Ramos (cell line): Measurements from ENCODE around the gene SLCO2B1.

Experiments
- in situ Hi-C: fragments of 300-500 bp; cut with MboI; formaldehyde crosslinking; loops from one replicate; pipeline ENCODE4 v1.14.3; 2022; ENCODE audit warnings: low sequenced_read_pairs; ENCODE audit not compliant: unreplicated experiment

The SLCO2B1 gene

GRCh38 chr11:75204012-75204674 lies 53.2 kb downstream of the SLCO2B1 start:
- in situ Hi-C loops = loop anchor here (5.0 kb wide), 2 partner anchors 57 to 182 kb away; no protein-coding TSS in a partner anchor

GRCh38 chr11:75204685-75205563 lies 54.0 kb downstream of the SLCO2B1 start:
- in situ Hi-C loops = loop anchor here (5.0 kb wide), 2 partner anchors 58 to 183 kb away; no protein-coding TSS in a partner anchor

GRCh38 chr11:75205564-75206020 lies 54.7 kb downstream of the SLCO2B1 start:
- in situ Hi-C loops = no loop called here

GRCh38 chr11:75208446-75208845 lies 57.5 kb downstream of the SLCO2B1 start:
- in situ Hi-C loops = no loop called here

- in situ Hi-C loops = no loop called here
These were observed 61.5 kb downstream of the SLCO2B1 start for GRCh38 chr11:75212411-75212810.

- in situ Hi-C loops = no loop called here
These were observed 63.5 kb downstream of the SLCO2B1 start for GRCh38 chr11:75214411-75214821.

- in situ Hi-C loops = no loop called here
These were observed 63.9 kb downstream of the SLCO2B1 start for GRCh38 chr11:75214843-75215242.

- in situ Hi-C loops = no loop called here
These were observed 69.0 kb downstream of the SLCO2B1 start for GRCh38 chr11:75219869-75220268.

GRCh38 chr11:75223954-75224643 lies 73.2 kb downstream of the SLCO2B1 start:
- in situ Hi-C loops = no loop called here

GRCh38 chr11:75225794-75226193 lies 74.9 kb downstream of the SLCO2B1 start:
- in situ Hi-C loops = loop anchor here (25.0 kb wide), 1 partner anchor 513 kb away; no protein-coding TSS in a partner anchor

- in situ Hi-C loops = loop anchor here (25.0 kb wide), 1 partner anchor 517 kb away; no protein-coding TSS in a partner anchor
These were observed 78.6 kb downstream of the SLCO2B1 start for GRCh38 chr11:75229466-75229865.

- in situ Hi-C loops = loop anchor here (25.0 kb wide), 1 partner anchor 518 kb away; no protein-coding TSS in a partner anchor
These were observed 79.7 kb downstream of the SLCO2B1 start for GRCh38 chr11:75230621-75231020.

- in situ Hi-C loops = loop anchor here (25.0 kb wide), 1 partner anchor 521 kb away; no protein-coding TSS in a partner anchor
These were observed 82.9 kb downstream of the SLCO2B1 start for GRCh38 chr11:75233754-75234172.

- in situ Hi-C loops = loop anchor here (25.0 kb wide), 1 partner anchor 524 kb away; no protein-coding TSS in a partner anchor
These were observed 85.2 kb downstream of the SLCO2B1 start for GRCh38 chr11:75236062-75236461.

GRCh38 chr11:75237050-75237449 lies 86.1 kb downstream of the SLCO2B1 start:
- in situ Hi-C loops = loop anchor here (25.0 kb wide), 1 partner anchor 525 kb away; no protein-coding TSS in a partner anchor

- in situ Hi-C loops = loop anchor here (25.0 kb wide), 1 partner anchor 527 kb away; no protein-coding TSS in a partner anchor
These were observed 87.9 kb downstream of the SLCO2B1 start for GRCh38 chr11:75238595-75239440.

- in situ Hi-C loops = loop anchor here (25.0 kb wide), 1 partner anchor 527 kb away; no protein-coding TSS in a partner anchor
These were observed 88.8 kb downstream of the SLCO2B1 start for GRCh38 chr11:75239531-75240290.

- in situ Hi-C loops = loop anchor here (25.0 kb wide), 1 partner anchor 528 kb away; no protein-coding TSS in a partner anchor
These were observed 89.6 kb downstream of the SLCO2B1 start, which contains the start of gene TPBGL for GRCh38 chr11:75240311-75241035. TSS of gene TPBGL (plus strand) at chr11:75240774. CDS start at chr11:75241050, 276 bp downstream.
